ENCODE results near the gene FLOT1. TPM values are rescaled to one million over a fixed set of nuclear protein-coding genes. Genes with fewer than 3 reads are reported as not detected.
A peak's percentile ranks its signal among the peaks of the same experiment; 100 is the strongest.
"Not testable (repeated sequence)": the region's sequence is repeated elsewhere in the genome, so short reads cannot be mapped to it uniquely, and the experiment has no call there.

FLOT1 gene
- total RNA-seq, 2 donors from 2014 or later, result 121 to 141 TPM

DNA sequence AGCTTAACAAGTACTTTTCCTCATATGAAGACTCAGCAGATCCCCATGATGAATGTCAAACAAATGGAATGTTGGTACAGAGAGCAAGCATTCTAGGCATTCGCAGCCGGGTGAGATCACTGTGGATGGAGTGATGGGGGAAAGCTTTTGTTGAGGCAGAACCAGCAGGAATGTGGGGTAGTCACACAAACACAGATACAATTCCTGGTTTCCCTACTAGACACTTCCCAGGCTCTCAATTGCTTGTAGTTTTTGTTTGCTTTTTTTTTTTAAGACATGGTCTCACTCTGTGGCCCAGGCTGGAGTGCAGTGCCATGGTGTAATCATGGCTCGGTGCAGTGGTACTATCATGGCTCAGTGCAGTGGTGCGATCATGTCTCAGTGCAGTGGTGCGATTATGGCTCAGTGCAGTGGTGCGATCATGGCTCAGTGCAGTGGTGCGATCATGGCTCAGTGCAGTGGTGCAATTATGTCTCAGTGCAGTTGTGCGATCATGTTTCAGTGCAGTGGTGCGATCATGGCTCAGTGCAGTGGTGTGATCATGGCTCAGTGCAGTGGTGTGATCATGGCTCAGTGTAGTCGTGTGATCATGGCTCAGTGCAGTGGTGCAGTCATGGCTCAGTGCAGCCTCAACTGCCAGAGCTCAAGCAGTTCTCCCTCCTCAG, 17.2 kb upstream of the FLOT1 start:
- Histone ChIP-seq H3K9ac (ENCODE audit: extremely low read depth, low read length, poor library complexity, severe bottlenecking) (no peak overlapping the region), H3K4me1 (ENCODE audit: control insufficient read depth, insufficient read depth, low read length) (peaks cover 11% of the 10 kb centered on the region), H3K27me3 (ENCODE audit: control insufficient read depth, insufficient read depth, low read length, poor library complexity, severe bottlenecking) (no peaks in the 10 kb centered on the region), H3K36me3 (ENCODE audit: control insufficient read depth, insufficient read depth, low read length) (no peaks in the 10 kb centered on the region), H3K9me3 (ENCODE audit: control insufficient read depth, low read length) (no peaks in the 10 kb centered on the region), H3K27ac (ENCODE audit: low read depth, low read length) (peak overlapping the region; percentile 62), H3K4me3 (ENCODE audit: low read length) (no peak overlapping the region)
- WGBS, 2 experiments (ENCODE audit: insufficient coverage in 1 of 2, insufficient read length in 1 of 2), result 91 to 92% methylated on average over 8 to 10 of the region's 10 CpGs
- H3K4me1 Mint-ChIP-seq, result peaks cover 35% of the 10 kb centered on the region
- H3K27ac Mint-ChIP-seq, result peak overlapping the region; percentile 88
- no peaks in the 10 kb centered on the region for H3K36me3 Mint-ChIP-seq (ENCODE audit: low read depth)
- H3K4me3 Mint-ChIP-seq, result no peak overlapping the region
- TF ChIP-seq, protein P1, sequence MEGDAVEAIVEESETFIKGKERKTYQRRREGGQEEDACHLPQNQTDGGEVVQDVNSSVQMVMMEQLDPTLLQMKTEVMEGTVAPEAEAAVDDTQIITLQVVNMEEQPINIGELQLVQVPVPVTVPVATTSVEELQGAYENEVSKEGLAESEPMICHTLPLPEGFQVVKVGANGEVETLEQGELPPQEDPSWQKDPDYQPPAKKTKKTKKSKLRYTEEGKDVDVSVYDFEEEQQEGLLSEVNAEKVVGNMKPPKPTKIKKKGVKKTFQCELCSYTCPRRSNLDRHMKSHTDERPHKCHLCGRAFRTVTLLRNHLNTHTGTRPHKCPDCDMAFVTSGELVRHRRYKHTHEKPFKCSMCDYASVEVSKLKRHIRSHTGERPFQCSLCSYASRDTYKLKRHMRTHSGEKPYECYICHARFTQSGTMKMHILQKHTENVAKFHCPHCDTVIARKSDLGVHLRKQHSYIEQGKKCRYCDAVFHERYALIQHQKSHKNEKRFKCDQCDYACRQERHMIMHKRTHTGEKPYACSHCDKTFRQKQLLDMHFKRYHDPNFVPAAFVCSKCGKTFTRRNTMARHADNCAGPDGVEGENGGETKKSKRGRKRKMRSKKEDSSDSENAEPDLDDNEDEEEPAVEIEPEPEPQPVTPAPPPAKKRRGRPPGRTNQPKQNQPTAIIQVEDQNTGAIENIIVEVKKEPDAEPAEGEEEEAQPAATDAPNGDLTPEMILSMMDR (conservative IDR thresholded peaks at IDR 0.05), result no peak
- no peaks in the 10 kb centered on the region for H3K27me3 Mint-ChIP-seq (ENCODE audit: insufficient read depth)
- H3K9me3 Mint-ChIP-seq, result no peaks in the 10 kb centered on the region
- DNase-seq, result peak; percentile 73

GRCh38 chr6:30757261-30757904, 14.9 kb upstream of the FLOT1 start:
- no peak overlapping the region for H3K27ac ChIP-seq (ENCODE audit: low read depth, low read length)
- TF ChIP-seq, protein P1 (conservative IDR thresholded peaks at IDR 0.05), result no peak
- peaks cover 22% of the 10 kb centered on the region for H3K4me1 Mint-ChIP-seq
- no peak overlapping the region for H3K4me3 ChIP-seq (ENCODE audit: low read length)
- no peak overlapping the region for H3K9ac ChIP-seq (ENCODE audit: extremely low read depth, low read length, poor library complexity, severe bottlenecking)
- no peak for DNase-seq
- H3K27ac Mint-ChIP-seq, result no peak overlapping the region
- H3K9me3 ChIP-seq (ENCODE audit: control insufficient read depth, low read length), result no peaks in the 10 kb centered on the region
- H3K9me3 Mint-ChIP-seq, result no peaks in the 10 kb centered on the region
- WGBS, 2 experiments (ENCODE audit: insufficient coverage in 1 of 2, insufficient read length in 1 of 2), result 91 to 100% methylated on average over 1 of the region's 1 CpG
- H3K27me3 Mint-ChIP-seq (ENCODE audit: insufficient read depth), result no peaks in the 10 kb centered on the region
- H3K27me3 ChIP-seq (ENCODE audit: control insufficient read depth, insufficient read depth, low read length, poor library complexity, severe bottlenecking), result no peaks in the 10 kb centered on the region
- H3K4me1 ChIP-seq (ENCODE audit: control insufficient read depth, insufficient read depth, low read length), result peaks cover 8% of the 10 kb centered on the region
- H3K36me3 Mint-ChIP-seq (ENCODE audit: low read depth), result no peaks in the 10 kb centered on the region
- no peak overlapping the region for H3K4me3 Mint-ChIP-seq
- H3K36me3 ChIP-seq (ENCODE audit: control insufficient read depth, insufficient read depth, low read length), result no peaks in the 10 kb centered on the region

GRCh38 chr6:30756405-30757003, 14.0 kb upstream of the FLOT1 start:
- not testable (repeated sequence) for H3K27ac ChIP-seq (ENCODE audit: low read depth, low read length); H3K27me3 Mint-ChIP-seq (ENCODE audit: insufficient read depth); DNase-seq; H3K9me3 ChIP-seq (ENCODE audit: control insufficient read depth, low read length); H3K4me3 Mint-ChIP-seq; H3K4me1 ChIP-seq (ENCODE audit: control insufficient read depth, insufficient read depth, low read length); H3K27ac Mint-ChIP-seq; H3K36me3 ChIP-seq (ENCODE audit: control insufficient read depth, insufficient read depth, low read length); H3K36me3 Mint-ChIP-seq (ENCODE audit: low read depth); H3K9ac ChIP-seq (ENCODE audit: extremely low read depth, low read length, poor library complexity, severe bottlenecking); H3K9me3 Mint-ChIP-seq; H3K27me3 ChIP-seq (ENCODE audit: control insufficient read depth, insufficient read depth, low read length, poor library complexity, severe bottlenecking); H3K4me3 ChIP-seq (ENCODE audit: low read length)
- peaks cover 25% of the 10 kb centered on the region for H3K4me1 Mint-ChIP-seq
- WGBS, 2 experiments (ENCODE audit: insufficient coverage in 1 of 2, insufficient read length in 1 of 2), result 95 to 100% methylated on average over 2 to 7 of the region's 7 CpGs
